ENCODE results near the gene PLA2G3. TPM values are rescaled to one million over a fixed set of nuclear protein-coding genes. Genes with fewer than 3 reads are reported as not detected.

The PLA2G3 gene
- total RNA-seq, 1 experiment from 2014 or later, result not detected

DNA sequence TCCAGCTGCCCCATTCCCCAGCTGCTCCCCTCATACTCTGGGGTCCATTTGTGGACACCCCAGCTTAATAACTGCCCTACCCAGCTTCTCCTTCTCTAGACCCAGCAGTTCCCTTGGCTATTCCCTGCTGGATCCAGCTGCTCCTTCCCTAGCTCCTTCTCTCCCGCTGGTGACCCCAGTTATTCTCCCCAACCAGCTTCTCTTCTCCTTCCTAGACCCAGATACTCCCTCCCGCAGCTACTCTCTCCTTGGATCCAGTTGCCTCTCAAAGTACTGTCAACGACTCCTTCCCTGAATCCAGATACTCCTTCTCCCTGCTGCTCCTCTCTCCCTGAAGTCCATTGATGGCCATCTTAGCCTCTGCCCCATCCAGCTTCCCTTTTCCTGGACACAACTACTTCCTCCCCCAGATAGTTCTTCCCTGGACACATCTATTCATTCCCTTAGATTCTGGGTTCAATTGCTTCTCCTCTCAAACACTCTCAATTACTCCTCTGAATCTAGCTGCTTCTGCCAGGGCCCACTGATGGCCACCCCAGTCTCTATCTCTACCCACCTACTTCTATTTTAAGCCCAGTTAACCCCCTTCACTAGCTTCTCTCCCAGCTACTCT lies 44.6 kb downstream of the PLA2G3 start:
- intact Hi-C loops (cut with micrococcal nuclease; ENCODE audit: unreplicated experiment), result no loop called here
- Mint-ChIP-seq H3K4me1 (ENCODE audit: low read depth, unreplicated experiment) (no peaks in the 10 kb centered on the region), H3K27me3 (ENCODE audit: unreplicated experiment) (no peaks in the 10 kb centered on the region), H3K27ac (ENCODE audit: unreplicated experiment) (no peak overlapping the region), H3K36me3 (ENCODE audit: insufficient read depth, unreplicated experiment) (peaks cover 5% of the 10 kb centered on the region), H3K9me3 (ENCODE audit: low read depth, unreplicated experiment) (no peaks in the 10 kb centered on the region), H3K4me3 (ENCODE audit: low read depth, unreplicated experiment) (no peak overlapping the region)
- CTCF ChIA-PET, result interaction anchor here (1.0 to 1.8 kb wide), 2 partner anchors 12 to 15 kb away, joined by 4 to 8 read pairs; partner anchors contain the start of genes SELENOM and SMTN
- no peak for DNase-seq
- TF ChIP-seq, protein P1, sequence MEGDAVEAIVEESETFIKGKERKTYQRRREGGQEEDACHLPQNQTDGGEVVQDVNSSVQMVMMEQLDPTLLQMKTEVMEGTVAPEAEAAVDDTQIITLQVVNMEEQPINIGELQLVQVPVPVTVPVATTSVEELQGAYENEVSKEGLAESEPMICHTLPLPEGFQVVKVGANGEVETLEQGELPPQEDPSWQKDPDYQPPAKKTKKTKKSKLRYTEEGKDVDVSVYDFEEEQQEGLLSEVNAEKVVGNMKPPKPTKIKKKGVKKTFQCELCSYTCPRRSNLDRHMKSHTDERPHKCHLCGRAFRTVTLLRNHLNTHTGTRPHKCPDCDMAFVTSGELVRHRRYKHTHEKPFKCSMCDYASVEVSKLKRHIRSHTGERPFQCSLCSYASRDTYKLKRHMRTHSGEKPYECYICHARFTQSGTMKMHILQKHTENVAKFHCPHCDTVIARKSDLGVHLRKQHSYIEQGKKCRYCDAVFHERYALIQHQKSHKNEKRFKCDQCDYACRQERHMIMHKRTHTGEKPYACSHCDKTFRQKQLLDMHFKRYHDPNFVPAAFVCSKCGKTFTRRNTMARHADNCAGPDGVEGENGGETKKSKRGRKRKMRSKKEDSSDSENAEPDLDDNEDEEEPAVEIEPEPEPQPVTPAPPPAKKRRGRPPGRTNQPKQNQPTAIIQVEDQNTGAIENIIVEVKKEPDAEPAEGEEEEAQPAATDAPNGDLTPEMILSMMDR (IDR thresholded peaks at IDR 0.05; ENCODE audit: unreplicated experiment), result no peak
- no TSS peak for BruUV-seq (replicated peaks)

DNA sequence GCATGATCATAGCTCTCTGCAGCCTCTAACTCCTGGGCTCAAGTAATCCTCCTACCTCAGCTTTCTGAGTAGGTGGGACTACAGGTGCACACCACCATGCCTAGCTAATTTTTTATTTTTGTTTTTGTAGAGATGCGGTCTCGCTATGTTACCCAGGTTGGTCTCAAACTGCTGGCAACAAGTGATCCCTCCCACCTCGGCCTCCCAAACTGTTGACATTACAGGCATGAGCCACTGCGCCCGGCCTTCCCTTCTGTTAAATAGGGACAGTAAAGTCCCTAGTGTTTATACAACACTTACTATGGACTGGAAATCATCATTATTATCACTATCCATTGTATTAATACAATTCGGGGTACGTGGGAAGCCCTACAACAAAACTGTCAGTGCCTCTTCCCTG lies 45.6 kb downstream of the PLA2G3 start:
- Mint-ChIP-seq H3K4me1 (ENCODE audit: low read depth, unreplicated experiment) (no peaks in the 10 kb centered on the region), H3K27ac (ENCODE audit: unreplicated experiment) (no peak overlapping the region), H3K36me3 (ENCODE audit: insufficient read depth, unreplicated experiment) (peaks cover 5% of the 10 kb centered on the region), H3K27me3 (ENCODE audit: unreplicated experiment) (no peaks in the 10 kb centered on the region), H3K4me3 (ENCODE audit: low read depth, unreplicated experiment) (no peak overlapping the region), H3K9me3 (ENCODE audit: low read depth, unreplicated experiment) (no peaks in the 10 kb centered on the region)
- CTCF ChIA-PET, result interaction anchor here (1.4 to 1.8 kb wide), 2 partner anchors 8 to 13 kb away, joined by 5 to 8 read pairs; partner anchors contain the start of gene SELENOM
- intact Hi-C loops (cut with micrococcal nuclease; ENCODE audit: unreplicated experiment), result no loop called here
- DNase-seq, result no peak
- BruUV-seq (replicated peaks), result no TSS peak
- TF ChIP-seq, protein P1 (IDR thresholded peaks at IDR 0.05; ENCODE audit: unreplicated experiment), result no peak

DNA sequence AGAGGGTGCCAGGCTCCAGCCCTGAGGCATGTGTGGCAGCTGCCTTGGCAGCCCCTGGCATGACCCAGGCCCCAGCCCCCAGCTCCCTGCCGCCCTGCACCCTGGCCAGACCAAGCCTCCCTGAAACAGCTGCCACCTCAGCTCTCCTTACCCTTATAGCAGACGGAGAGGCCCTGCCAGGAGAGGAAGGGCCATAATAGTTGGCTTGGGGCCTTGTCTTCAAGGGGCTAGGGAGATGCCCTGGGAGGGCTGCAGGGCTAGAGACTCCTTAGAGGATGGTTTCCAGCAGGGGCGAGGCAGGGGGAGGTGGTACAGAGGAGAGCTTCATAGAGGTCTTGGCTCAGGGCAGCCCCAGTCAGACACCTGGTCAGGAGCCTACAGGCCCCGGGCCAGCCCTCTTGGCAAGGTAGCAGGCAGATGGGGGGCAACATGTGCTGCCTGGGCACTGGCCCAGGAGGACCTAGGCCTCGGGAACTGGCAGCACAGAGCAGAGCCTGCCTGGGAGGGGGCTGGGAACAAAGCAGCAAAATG lies 46.2 kb downstream of the PLA2G3 start:
- BruUV-seq (replicated peaks), result no TSS peak
- Mint-ChIP-seq H3K4me3 (ENCODE audit: low read depth, unreplicated experiment) (no peak overlapping the region), H3K9me3 (ENCODE audit: low read depth, unreplicated experiment) (no peaks in the 10 kb centered on the region), H3K36me3 (ENCODE audit: insufficient read depth, unreplicated experiment) (peaks cover 5% of the 10 kb centered on the region), H3K27me3 (ENCODE audit: unreplicated experiment) (no peaks in the 10 kb centered on the region), H3K27ac (ENCODE audit: unreplicated experiment) (no peak overlapping the region), H3K4me1 (ENCODE audit: low read depth, unreplicated experiment) (no peaks in the 10 kb centered on the region)
- CTCF ChIA-PET, result interaction anchor here (1.4 kb wide), 1 partner anchor 9 kb away, joined by 5 read pairs; no protein-coding TSS in a partner anchor
- intact Hi-C loops (cut with micrococcal nuclease; ENCODE audit: unreplicated experiment), result no loop called here
- DNase-seq, result no peak
- TF ChIP-seq, protein P1 (IDR thresholded peaks at IDR 0.05; ENCODE audit: unreplicated experiment), result no peak

DNA sequence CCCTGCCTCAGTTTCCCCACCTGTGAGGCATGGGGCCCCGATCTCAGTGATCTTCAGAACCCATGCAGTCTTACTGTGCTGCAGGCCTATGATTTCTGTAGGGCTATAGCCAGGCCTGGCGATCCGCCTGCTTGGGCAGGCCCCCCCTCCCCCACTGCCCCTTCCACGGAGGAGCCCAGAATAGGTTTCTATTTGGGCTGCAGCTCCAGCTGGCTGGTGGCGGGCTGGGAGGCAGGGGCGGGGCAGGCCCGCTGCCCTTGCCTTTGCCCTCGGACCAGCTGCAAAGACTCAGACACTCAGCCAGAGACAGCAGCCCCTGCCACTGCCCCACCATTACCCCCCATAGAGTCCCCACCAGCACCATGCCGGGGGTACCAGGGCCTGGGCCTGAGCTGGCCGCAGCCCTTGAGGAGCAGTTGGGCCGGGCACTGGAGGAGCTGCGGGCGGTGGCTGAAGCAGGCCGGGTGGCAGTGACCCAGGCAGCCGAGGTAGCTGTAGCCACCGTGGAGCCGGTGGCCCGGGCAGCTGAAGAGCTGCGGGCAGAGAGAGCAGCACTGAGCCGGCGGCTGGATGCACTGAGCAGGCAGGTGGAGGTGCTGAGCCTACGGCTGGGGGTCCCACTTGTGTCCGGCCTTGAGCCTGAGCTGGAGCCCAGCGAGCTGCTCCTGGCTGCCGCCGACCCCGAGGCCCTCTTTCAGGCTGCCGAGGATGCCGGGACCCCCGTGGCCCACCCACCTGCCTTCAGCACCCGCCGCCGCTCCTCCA lies 47.0 kb downstream of the PLA2G3 start:
- H3K4me1 Mint-ChIP-seq (ENCODE audit: low read depth, unreplicated experiment), result no peaks in the 10 kb centered on the region
- no peaks in the 10 kb centered on the region for H3K27me3 Mint-ChIP-seq (ENCODE audit: unreplicated experiment)
- intact Hi-C loops (cut with micrococcal nuclease; ENCODE audit: unreplicated experiment), result no loop called here
- no TSS peak for BruUV-seq (replicated peaks)
- peaks cover under 1% of the 10 kb centered on the region for H3K36me3 Mint-ChIP-seq (ENCODE audit: insufficient read depth, unreplicated experiment)
- H3K4me3 Mint-ChIP-seq (ENCODE audit: low read depth, unreplicated experiment), result no peak overlapping the region
- DNase-seq, result no peak
- TF ChIP-seq, protein P1 (IDR thresholded peaks at IDR 0.05; ENCODE audit: unreplicated experiment), result no peak
- H3K9me3 Mint-ChIP-seq (ENCODE audit: low read depth, unreplicated experiment), result no peaks in the 10 kb centered on the region
- no peak overlapping the region for H3K27ac Mint-ChIP-seq (ENCODE audit: unreplicated experiment)
- CTCF ChIA-PET, result interaction anchor here (0.8 to 1.4 kb wide), 2 partner anchors 10 to 14 kb away, joined by 3 to 5 read pairs; partner anchors contain the start of gene SELENOM

Data from Calu3 (cell line).